Measurements from ENCODE around the gene CHID1. TPM values are rescaled to one million over a fixed set of nuclear protein-coding genes. Genes with fewer than 3 reads are reported as not detected.

CHID1 gene
- total and polyA plus RNA-seq, 4 experiments from 2014 or later: 46.9 to 82.3 (median 55.7) TPM

GRCh38 chr11:926341-926916 is 15.8 kb upstream of the CHID1 start:
- Mint-ChIP-seq H3K4me1 (peaks cover 26 to 44% (median 37%) of the 10 kb centered on the region in 4 donors), H3K36me3 (peaks cover 5 to 14% of the 10 kb centered on the region in 2 donors), H3K27ac (peak overlapping the region; percentile 82 to 94 (median 92)), H3K4me3 (peak overlapping the region; percentile 87 to 90 (median 88)), H3K9me3 (no peaks in the 10 kb centered on the region), H3K27me3 (no peaks in the 10 kb centered on the region)
- ChIA-PET CTCF (ENCODE audit: partially characterized antibody) (no interaction called here), POLR2A (ENCODE audit: partially characterized antibody) (no interaction called here)
- Histone ChIP-seq H3K36me3 (ENCODE audit: insufficient read depth, low read length) (no peaks in the 10 kb centered on the region), H3K4me3 (ENCODE audit: low read length in 2 of 2) (peak overlapping the region; percentile 52 to 63), H3K27ac (ENCODE audit: low read depth, low read length) (peak overlapping the region; percentile 52), H3K9me3 (ENCODE audit: control insufficient read depth in 1 of 2, low read length in 2 of 2) (no peaks in the 10 kb centered on the region), H3K4me1 (ENCODE audit: insufficient read depth, low read length) (peaks cover 46% of the 10 kb centered on the region), H3K27me3 (ENCODE audit: insufficient read depth, low read length) (no peaks in the 10 kb centered on the region)
- DNase-seq: peak in 1 of 5 donors; percentile 50
- intact Hi-C loops (cut with micrococcal nuclease): loop anchor here (2.0 to 5.0 kb wide), 2 partner anchors 84 to 129 kb away; partner anchors contain the start of genes POLR2L, SLC25A22 and TSPAN4

GRCh38 chr11:925496-926301 is 15.1 kb upstream of the CHID1 start, which contains the start of gene AP2A2:
AP2A2 (plus strand) TSS chr11:925870; CDS start chr11:926022, 152 bp downstream.
- Histone ChIP-seq H3K36me3 (ENCODE audit: insufficient read depth, low read length) (no peaks in the 10 kb centered on the region), H3K27me3 (ENCODE audit: insufficient read depth, low read length) (no peaks in the 10 kb centered on the region), H3K4me3 (ENCODE audit: low read length in 2 of 2) (peak within 1 kb of the TSS; percentile 52 to 63), H3K27ac (ENCODE audit: low read depth, low read length) (peak within 1 kb of the TSS; percentile 52), H3K9me3 (ENCODE audit: control insufficient read depth in 1 of 2, low read length in 2 of 2) (no peaks in the 10 kb centered on the region), H3K4me1 (ENCODE audit: insufficient read depth, low read length) (peaks cover 39% of the 10 kb centered on the region)
- H3K36me3 Mint-ChIP-seq: peaks cover 0 to 8% of the 10 kb centered on the region in 2 donors
- H3K27ac Mint-ChIP-seq: peak within 1 kb of the TSS; percentile 82 to 94 (median 92)
- peak; percentile 80 to 94 (median 92) for DNase-seq
- H3K27me3 Mint-ChIP-seq: no peaks in the 10 kb centered on the region
- H3K4me3 Mint-ChIP-seq: peak within 1 kb of the TSS; percentile 87 to 90 (median 88)
- H3K4me1 Mint-ChIP-seq: peaks cover 19 to 37% (median 30%) of the 10 kb centered on the region in 4 donors
- ChIA-PET CTCF (ENCODE audit: partially characterized antibody) (interaction anchor here (0.6 to 2.2 kb wide), 3 partner anchors 8 to 14 kb away, joined by 3 to 7 read pairs (median 4); no protein-coding TSS in a partner anchor), POLR2A (ENCODE audit: partially characterized antibody) (interaction anchor here (1.0 to 2.6 kb wide), 3 partner anchors 14 to 78 kb away, joined by 3 to 18 read pairs (median 5); partner anchors contain the start of gene CHID1)
- H3K9me3 Mint-ChIP-seq: no peaks in the 10 kb centered on the region
- intact Hi-C loops (cut with micrococcal nuclease): loop anchor here (1.0 to 5.0 kb wide), 4 partner anchors 15 to 128 kb away; partner anchors contain the start of genes CHID1, POLR2L, SLC25A22 and TSPAN4

GRCh38 chr11:925158-925495 is 14.5 kb upstream of the CHID1 start:
- Histone ChIP-seq H3K36me3 (ENCODE audit: insufficient read depth, low read length) (no peaks in the 10 kb centered on the region), H3K9me3 (ENCODE audit: control insufficient read depth in 1 of 2, low read length in 2 of 2) (no peaks in the 10 kb centered on the region), H3K4me3 (ENCODE audit: low read length in 2 of 2) (no peak overlapping the region), H3K27ac (ENCODE audit: low read depth, low read length) (no peak overlapping the region), H3K4me1 (ENCODE audit: insufficient read depth, low read length) (peaks cover 38% of the 10 kb centered on the region), H3K27me3 (ENCODE audit: insufficient read depth, low read length) (no peaks in the 10 kb centered on the region)
- Mint-ChIP-seq H3K36me3 (peaks cover 0 to 8% of the 10 kb centered on the region in 2 donors), H3K4me1 (peaks cover 19 to 36% (median 29%) of the 10 kb centered on the region in 4 donors), H3K9me3 (no peaks in the 10 kb centered on the region), H3K4me3 (no peak overlapping the region), H3K27me3 (no peaks in the 10 kb centered on the region), H3K27ac (peak overlapping the region in 1 of 7 donors; percentile 86)
- ChIA-PET POLR2A (ENCODE audit: partially characterized antibody) (interaction anchor here (1.0 to 2.6 kb wide), 3 partner anchors 13 to 77 kb away, joined by 3 to 18 read pairs (median 5); partner anchors contain the start of gene CHID1), CTCF (ENCODE audit: partially characterized antibody) (interaction anchor here (0.6 to 2.2 kb wide), 3 partner anchors 9 to 14 kb away, joined by 3 to 7 read pairs (median 4); no protein-coding TSS in a partner anchor)
- intact Hi-C loops (cut with micrococcal nuclease): loop anchor here (1.0 to 5.0 kb wide), 3 partner anchors 15 to 128 kb away; partner anchors contain the start of genes CHID1 and SLC25A22
- DNase-seq: peak in 1 of 5 donors; percentile 39

GRCh38 chr11:924406-925157 is 14.0 kb upstream of the CHID1 start:
- Mint-ChIP-seq H3K4me3 (peak overlapping the region in 3 of 8 donors; percentile 8 to 54 (median 23)), H3K27me3 (no peaks in the 10 kb centered on the region), H3K27ac (peak overlapping the region in 1 of 7 donors; percentile 86), H3K4me1 (peaks cover 19 to 34% (median 28%) of the 10 kb centered on the region in 4 donors), H3K36me3 (peaks cover 0 to 8% of the 10 kb centered on the region in 2 donors), H3K9me3 (no peaks in the 10 kb centered on the region)
- H3K4me3 ChIP-seq (ENCODE audit: low read length in 2 of 2): no peak overlapping the region
- H3K27me3 ChIP-seq (ENCODE audit: insufficient read depth, low read length): no peaks in the 10 kb centered on the region
- POLR2A ChIA-PET (ENCODE audit: partially characterized antibody): interaction anchor here (1.0 to 2.6 kb wide), 3 partner anchors 12 to 76 kb away, joined by 3 to 18 read pairs (median 5); partner anchors contain the start of gene CHID1
- H3K4me1 ChIP-seq (ENCODE audit: insufficient read depth, low read length): peaks cover 33% of the 10 kb centered on the region
- CTCF ChIA-PET (ENCODE audit: partially characterized antibody): interaction anchor here (0.6 to 2.2 kb wide), 3 partner anchors 9 to 15 kb away, joined by 3 to 7 read pairs (median 4); no protein-coding TSS in a partner anchor
- DNase-seq: no peak
- no peaks in the 10 kb centered on the region for H3K9me3 ChIP-seq (ENCODE audit: control insufficient read depth in 1 of 2, low read length in 2 of 2)
- no peak overlapping the region for H3K27ac ChIP-seq (ENCODE audit: low read depth, low read length)
- no peaks in the 10 kb centered on the region for H3K36me3 ChIP-seq (ENCODE audit: insufficient read depth, low read length)
- intact Hi-C loops (cut with micrococcal nuclease): loop anchor here (1.0 to 5.0 kb wide), 3 partner anchors 14 to 127 kb away; partner anchors contain the start of genes CHID1 and SLC25A22

GRCh38 chr11:923691-924405 is 13.2 kb upstream of the CHID1 start:
- Mint-ChIP-seq H3K9me3 (no peaks in the 10 kb centered on the region), H3K27me3 (no peaks in the 10 kb centered on the region), H3K36me3 (peaks cover 0 to 8% of the 10 kb centered on the region in 2 donors), H3K4me1 (peaks cover 19 to 27% (median 25%) of the 10 kb centered on the region in 4 donors), H3K4me3 (peak overlapping the region in 5 of 8 donors; percentile 8 to 59 (median 40)), H3K27ac (peak overlapping the region in 2 of 7 donors; percentile 42 to 86)
- no peaks in the 10 kb centered on the region for H3K27me3 ChIP-seq (ENCODE audit: insufficient read depth, low read length)
- H3K27ac ChIP-seq (ENCODE audit: low read depth, low read length): no peak overlapping the region
- no peaks in the 10 kb centered on the region for H3K36me3 ChIP-seq (ENCODE audit: insufficient read depth, low read length)
- ChIA-PET CTCF (ENCODE audit: partially characterized antibody) (interaction anchor here (1.4 to 2.2 kb wide), 2 partner anchors 10 to 12 kb away, joined by 4 to 7 read pairs; no protein-coding TSS in a partner anchor), POLR2A (ENCODE audit: partially characterized antibody) (interaction anchor here (2.6 kb wide), 1 partner anchor 14 kb away, joined by 18 read pairs; the partner anchor contains the start of gene CHID1)
- no peak overlapping the region for H3K4me3 ChIP-seq (ENCODE audit: low read length in 2 of 2)
- DNase-seq: no peak
- H3K9me3 ChIP-seq (ENCODE audit: control insufficient read depth in 1 of 2, low read length in 2 of 2): no peaks in the 10 kb centered on the region
- H3K4me1 ChIP-seq (ENCODE audit: insufficient read depth, low read length): peaks cover 26% of the 10 kb centered on the region
- intact Hi-C loops (cut with micrococcal nuclease): no loop called here
